Pancreas (tissue), 10 donors: Measurements from ENCODE around the gene SPRYD7. TPM values are rescaled to one million over a fixed set of nuclear protein-coding genes. Genes with fewer than 3 reads are reported as not detected.
A peak's percentile ranks its signal among the peaks of the same experiment; 100 is the strongest.

Experiments used
- ATAC-seq, 4 donors: fragments of 200-7000 bp; cut with Tn5 transposase; one replicate each; pipeline versions ENCODE4 v1.8.0 to v1.9.1; 2020; ENCODE audit warnings: mild to moderate bottlenecking in 4 of 4, moderate library complexity in 4 of 4
- DNase-seq, 6 donors: peaks; one replicate each; pipeline ENCODE4 v3.0.0-alpha.2; 2020
- FAIRE-seq: peaks from 2 replicates; lab custom pipeline; 2012; peaks lifted over from hg19 to GRCh38; lab: Jason Lieb, UNC
- H3K27ac ChIP-seq, 4 donors: fragments of 200-600 bp; sonication (generic); 1 replicate in 3 of 4; 2 replicates in 1 of 4; pipeline versions ENCODE4 v1.5.0 to v1.8.0; 2020
- H3K27me3 ChIP-seq, 4 donors: fragments of 200-600 bp; one replicate each; pipeline ENCODE4 v1.8.0; 2021
- H3K36me3 ChIP-seq, 3 donors: fragments of 200-600 bp; sonication (generic) in 1 of 3; one replicate each; pipeline versions ENCODE4 v1.5.0 to v1.8.0; 2020 to 2021
- H3K4me1 ChIP-seq, 3 donors: fragments of 200-600 bp; one replicate each; pipeline ENCODE4 v1.8.0; 2021
- H3K4me3 ChIP-seq, 4 donors: fragments of 200-600 bp; sonication (generic) in 2 of 4; one replicate each; pipeline versions ENCODE4 v1.5.0 to v1.8.0; 2020 to 2021
- H3K9me3 ChIP-seq, 4 donors: fragments of 200-600 bp; one replicate each; pipeline ENCODE4 v1.8.0; 2021
- CTCF ChIP-seq, 4 donors: fragments of 200-600 bp; sonication (generic) in 3 of 4; IDR thresholded peaks; one replicate each; pipeline versions ENCODE4 v1.5.0 to v1.8.0; 2021; ENCODE audit warnings: antibody characterized with exemption in 4 of 4
- WGBS, 2 donors: extraction: QIAGEN DNeasy Blood & Tissue Kit; methylation state at CpG; one replicate each; pipeline ENCODE4 v1.1.7; 2013; 5-methylcytosine and 5-hydroxymethylcytosine counted together
- intact Hi-C, 3 donors: fragments of 100-400 bp; cut with DNase I; formaldehyde crosslinking; loops; one replicate each; pipeline versions ENCODE4 v1.11.1 to v1.14.2; 2022
- polyA plus RNA-seq, 2 donors: library from polyadenylated mRNA; stranded (reverse); fragments of 200-250 nt; gene quantifications; one replicate each; pipeline ENCODE4 v1.2.3, GENCODE V29; 2013
- total RNA-seq, 6 donors: library from RNA; stranded (reverse); fragmentation: NEBNext Ultra II Directional in 4 of 6; extraction: Animal tissue kit (Norgen Biotek cat#: 25700) in 4 of 6; gene quantifications; one replicate each; pipeline versions ENCODE4 v1.2.1 to v1.2.4, GENCODE V29; 2021 to 2023
- donor health status: healthy with polysubstance abuse.
- donor health status: DM: no; HTN: no; CAD: no; lungs with moderate emphysema.
- donor health status: DM: no; HTN: no; CAD: no.
- donor health status: control.
- donor health status: control.
- donor health status: Bipolar disorder and iron deficiency.
- donor health status: DM: yes; HTN: yes; CAD: no.
- donor health status: DM: no; HTN: no; CAD: no.
- donor health status: DM: no; HTN: no; CAD: no.
- donor health status: DM: yes; HTN: yes; CAD: no.

The SPRYD7 gene
- total and polyA plus RNA-seq, 8 donors: 2.0 to 6.3 (median 3.0) TPM

GRCh38 chr13:49939321-49939720, 3.2 kb upstream of the SPRYD7 start:
- TF ChIP-seq CTCF (IDR thresholded peaks at IDR 0.05): no peak
- Histone ChIP-seq H3K4me1 (peaks cover 4 to 27% (median 26%) of the 10 kb centered on the region in 3 donors), H3K27me3 (no peaks in the 10 kb centered on the region), H3K4me3 (no peak overlapping the region), H3K36me3 (no peaks in the 10 kb centered on the region), H3K27ac (peak overlapping the region in 2 of 4 donors; percentile 58 to 70), H3K9me3 (no peaks in the 10 kb centered on the region)
- 7 to 9% methylated on average over 4 of the region's 4 CpGs for WGBS, 2 donors
- intact Hi-C loops: no loop called here
- DNase-seq: no peak
- FAIRE-seq: peak; percentile 32
- ATAC-seq: no peak

- 7 to 9% methylated on average over 5 of the region's 5 CpGs for WGBS, 2 donors
- peak in 3 of 4 donors; percentile 24 to 43 (median 33) for ATAC-seq
These were observed 2.8 kb upstream of the SPRYD7 start for GRCh38 chr13:49938921-49939320.

GRCh38 chr13:49938314-49938713, 2.2 kb upstream of the SPRYD7 start:
- intact Hi-C loops: no loop called here
- H3K36me3 ChIP-seq: no peaks in the 10 kb centered on the region
- whole genome bisulfite sequencing, 2 donors: 26 to 28% methylated on average over 5 of the region's 5 CpGs
- H3K27ac ChIP-seq: peak overlapping the region in 3 of 4 donors; percentile 8 to 70 (median 58)
- no peak overlapping the region for H3K4me3 ChIP-seq
- TF ChIP-seq CTCF (IDR thresholded peaks at IDR 0.05): no peak
- H3K4me1 ChIP-seq: peaks cover 4 to 35% (median 27%) of the 10 kb centered on the region in 3 donors
- no peaks in the 10 kb centered on the region for H3K9me3 ChIP-seq
- H3K27me3 ChIP-seq: no peaks in the 10 kb centered on the region
- FAIRE-seq (no peak), DNase-seq (peak in 1 of 6 donors; percentile 19), ATAC-seq (no peak)

More at GRCh38 chr13:49938921-49939320, 2.8 kb upstream of the SPRYD7 start:
- Histone ChIP-seq H3K4me3 (no peak overlapping the region), H3K27me3 (no peaks in the 10 kb centered on the region), H3K4me1 (peaks cover 4 to 29% (median 27%) of the 10 kb centered on the region in 3 donors), H3K9me3 (no peaks in the 10 kb centered on the region), H3K27ac (peak overlapping the region in 2 of 4 donors; percentile 58 to 70), H3K36me3 (no peaks in the 10 kb centered on the region)
- TF ChIP-seq CTCF (IDR thresholded peaks at IDR 0.05): no peak
- peak; percentile 54 to 78 (median 68) for DNase-seq
- no peak for FAIRE-seq
- intact Hi-C loops: no loop called here

GRCh38 chr13:49936968-49937273, 781 bp upstream of the SPRYD7 start:
- Histone ChIP-seq H3K4me3 (peak overlapping the region; percentile 59 to 96 (median 80)), H3K9me3 (no peaks in the 10 kb centered on the region), H3K27me3 (no peaks in the 10 kb centered on the region), H3K36me3 (no peaks in the 10 kb centered on the region), H3K4me1 (peaks cover 4 to 42% (median 27%) of the 10 kb centered on the region in 3 donors), H3K27ac (peak overlapping the region; percentile 62 to 84 (median 82))
- intact Hi-C loops: no loop called here
- no peak for TF ChIP-seq CTCF (IDR thresholded peaks at IDR 0.05)
- DNase-seq (no peak), FAIRE-seq (no peak), ATAC-seq (peak in 2 of 4 donors; percentile 5 to 27)
- WGBS, 2 donors: 1% methylated on average over 20 to 21 of the region's 21 CpGs
